ENCODE results near the gene KLF9. TPM values are rescaled to one million over a fixed set of nuclear protein-coding genes. Genes with fewer than 3 reads are reported as not detected.

The KLF9 gene
- total RNA-seq, 4 donors from 2014 or later: 286 to 387 (median 351) TPM

- Histone ChIP-seq H3K27ac (peak overlapping the region; percentile 4 to 85 (median 62)), H3K4me3 (no peak overlapping the region), H3K9me3 (no peaks in the 10 kb centered on the region), H3K4me1 (peaks cover 0 to 12% (median 2%) of the 10 kb centered on the region in 4 donors), H3K36me3 (peaks cover 0 to 36% (median 0%) of the 10 kb centered on the region in 3 donors), H3K27me3 (no peaks in the 10 kb centered on the region)
- WGBS, 2 donors: 56 to 59% methylated on average over 2 of the region's 2 CpGs
- DNase-seq (ENCODE audit: low spot score in 2 of 2): no peak
- TF ChIP-seq EP300 (IDR thresholded peaks at IDR 0.05) (peak in 1 of 2 donors; percentile 83), POLR2A (IDR thresholded peaks at IDR 0.05) (peak in 1 of 2 donors; percentile 15), CTCF (IDR thresholded peaks at IDR 0.05) (no peak)
Measured at GRCh38 chr9:70347046-70347445, 67.4 kb downstream of the KLF9 start.

GRCh38 chr9:70340572-70340971, 73.9 kb downstream of the KLF9 start:
- Histone ChIP-seq H3K36me3 (peaks cover 0 to 21% (median 0%) of the 10 kb centered on the region in 3 donors), H3K9me3 (no peaks in the 10 kb centered on the region), H3K4me1 (peaks cover 0 to 11% (median 0%) of the 10 kb centered on the region in 4 donors), H3K4me3 (no peak overlapping the region), H3K27me3 (no peaks in the 10 kb centered on the region), H3K27ac (peak overlapping the region in 2 of 4 donors; percentile 56 to 72)
- TF ChIP-seq POLR2A (IDR thresholded peaks at IDR 0.05) (no peak), CTCF (IDR thresholded peaks at IDR 0.05) (peak; percentile 47 to 60 (median 57))
- WGBS, 2 donors: 1 to 2% methylated on average over 1 of the region's 1 CpG
- no peak for DNase-seq (ENCODE audit: low spot score in 2 of 2)

Other genes starting within 250 kb of the KLF9 start
- 10 to 100 TPM; 23.3 to 49.5 (median 32.3) TPM for gene SMC5, start 155.7 kb downstream of the KLF9 start, total RNA-seq